Measurements from ENCODE around the gene TRHDE.
A peak's percentile ranks its signal among the peaks of the same experiment; 100 is the strongest.

TRHDE gene

DNA sequence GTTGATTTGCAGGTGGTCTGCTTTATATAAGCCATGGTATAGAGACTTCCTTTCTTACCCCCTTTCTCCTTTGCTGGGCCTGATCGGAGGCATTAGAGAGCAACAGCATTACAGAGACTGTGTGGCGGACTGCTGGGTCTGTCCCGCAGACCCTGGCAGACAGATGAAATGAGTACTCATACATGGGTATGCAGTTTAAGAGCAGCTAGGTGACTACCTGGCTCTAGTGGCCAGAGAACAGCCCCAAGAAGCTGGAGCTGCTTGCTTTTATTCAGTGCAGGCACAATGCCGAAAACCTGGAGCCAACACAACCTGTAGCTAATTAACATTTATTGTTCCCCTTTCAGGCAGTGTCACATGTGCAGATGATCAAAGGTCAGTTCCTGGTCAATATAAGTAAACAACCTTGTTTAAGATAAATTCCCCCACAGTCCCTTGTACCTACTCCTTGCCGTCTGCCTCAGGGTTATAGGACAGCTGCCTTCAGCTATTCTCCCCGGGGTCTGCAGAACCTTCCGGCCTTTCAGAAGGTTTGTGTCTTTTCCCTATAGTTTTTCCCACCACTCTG, 160.0 kb downstream of the TRHDE start:
- no peak for TF ChIP-seq CTCF (IDR thresholded peaks at IDR 0.05; ENCODE audit: low read depth, low read length, missing control alignments)
- no peak overlapping the region for H3K4me3 ChIP-seq (replicated peaks; ENCODE audit: low read depth, low read length)
- DNase-seq (ENCODE audit: extremely low read depth, low read depth): peak; percentile 9

DNA sequence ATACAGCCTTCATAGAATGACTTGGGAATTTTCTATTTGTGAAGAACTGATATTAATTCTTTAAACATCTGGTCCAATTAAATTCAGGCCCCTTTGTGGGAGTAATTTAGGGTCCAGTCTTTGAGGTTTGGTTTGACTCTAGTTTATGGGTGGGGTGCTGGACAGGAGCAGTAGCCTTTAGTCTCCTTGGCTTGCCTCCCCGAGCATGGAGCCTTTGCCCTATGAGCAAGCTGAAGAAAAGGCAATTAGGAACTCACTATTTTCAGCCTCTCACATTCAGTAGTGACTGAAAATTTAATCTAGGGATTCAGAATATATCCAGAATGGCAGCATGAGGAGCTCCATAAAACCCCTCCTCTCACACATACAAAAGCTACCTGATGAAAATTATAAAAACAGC, 161.1 kb downstream of the TRHDE start:
- TF ChIP-seq CTCF (IDR thresholded peaks at IDR 0.05; ENCODE audit: low read depth, low read length, missing control alignments): no peak
- no peak overlapping the region for H3K4me3 ChIP-seq (replicated peaks; ENCODE audit: low read depth, low read length)
- no peak for DNase-seq (ENCODE audit: extremely low read depth, low read depth)

- no peak overlapping the region for H3K4me3 ChIP-seq (replicated peaks; ENCODE audit: low read depth, low read length)
- TF ChIP-seq CTCF (IDR thresholded peaks at IDR 0.05; ENCODE audit: low read depth, low read length, missing control alignments): no peak
- no peak for DNase-seq (ENCODE audit: extremely low read depth, low read depth)
These were observed 162.8 kb downstream of the TRHDE start for GRCh38 chr12:72434999-72435398.

- no peak for DNase-seq (ENCODE audit: extremely low read depth, low read depth)
- no peak overlapping the region for H3K4me3 ChIP-seq (replicated peaks; ENCODE audit: low read depth, low read length)
- TF ChIP-seq CTCF (IDR thresholded peaks at IDR 0.05; ENCODE audit: low read depth, low read length, missing control alignments): no peak
These were observed 170.0 kb downstream of the TRHDE start for GRCh38 chr12:72442217-72442616.

DNA sequence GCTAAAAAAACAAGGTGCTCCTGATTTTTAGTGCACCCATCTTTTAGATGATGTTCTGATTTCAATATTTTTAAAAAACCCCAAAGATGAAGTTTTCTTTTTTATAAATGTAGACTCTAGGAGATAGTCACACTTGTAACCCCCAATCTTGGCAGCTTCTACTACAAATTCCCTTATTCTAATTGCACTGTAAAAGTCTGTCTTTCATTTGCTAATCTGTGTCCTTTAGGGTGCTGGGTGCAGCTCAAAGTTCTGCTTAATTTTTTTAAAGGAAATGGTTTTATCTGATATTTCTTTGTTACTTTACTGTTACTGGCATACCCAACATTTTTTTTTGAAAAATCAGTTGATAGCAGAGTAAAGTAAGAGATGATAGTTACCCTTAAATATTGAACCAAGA, 172.0 kb downstream of the TRHDE start:
- TF ChIP-seq CTCF (IDR thresholded peaks at IDR 0.05; ENCODE audit: low read depth, low read length, missing control alignments): no peak
- H3K4me3 ChIP-seq (replicated peaks; ENCODE audit: low read depth, low read length): no peak overlapping the region
- DNase-seq (ENCODE audit: extremely low read depth, low read depth): no peak

DNA sequence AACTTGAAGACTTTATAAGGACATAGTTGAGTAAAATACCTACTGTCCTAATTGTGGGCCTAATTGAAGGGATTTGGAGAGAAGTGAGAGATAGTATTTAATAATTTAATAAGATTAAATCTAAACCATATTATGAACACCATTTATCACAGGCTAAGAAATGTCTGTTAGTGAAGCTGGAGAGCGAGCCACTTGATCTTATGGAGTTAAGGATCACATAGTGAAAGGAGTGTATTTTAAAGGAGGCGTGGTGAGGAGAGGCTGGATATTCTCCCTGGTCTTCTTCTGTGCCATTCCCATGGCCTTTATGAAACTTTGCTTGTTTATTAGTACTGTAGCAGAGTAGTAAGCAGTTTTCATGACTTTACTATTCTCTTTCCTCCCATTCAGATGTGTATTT, 172.4 kb downstream of the TRHDE start:
- DNase-seq (ENCODE audit: extremely low read depth, low read depth): no peak
- no peak overlapping the region for H3K4me3 ChIP-seq (replicated peaks; ENCODE audit: low read depth, low read length)
- TF ChIP-seq CTCF (IDR thresholded peaks at IDR 0.05; ENCODE audit: low read depth, low read length, missing control alignments): no peak

DNA sequence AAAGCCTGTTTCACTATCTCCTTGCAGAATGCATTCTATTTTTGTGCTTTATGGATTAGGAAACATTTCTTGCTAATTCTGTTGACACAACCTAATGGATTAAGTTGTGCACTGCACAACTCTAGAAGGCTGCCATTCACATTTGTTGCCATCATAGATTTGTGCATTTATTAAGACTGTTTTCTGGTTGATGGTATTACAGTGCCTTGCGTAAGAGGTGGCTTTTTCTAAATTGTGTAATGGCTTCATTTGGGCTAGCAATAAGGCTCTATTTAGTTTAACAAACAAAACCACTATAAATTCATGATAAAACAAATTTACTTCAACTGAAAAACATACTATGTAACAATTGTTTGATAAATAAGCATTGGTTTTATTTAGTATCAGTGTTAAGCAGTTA, 175.9 kb downstream of the TRHDE start:
- TF ChIP-seq CTCF (IDR thresholded peaks at IDR 0.05; ENCODE audit: low read depth, low read length, missing control alignments): no peak
- DNase-seq (ENCODE audit: extremely low read depth, low read depth): no peak
- no peak overlapping the region for H3K4me3 ChIP-seq (replicated peaks; ENCODE audit: low read depth, low read length)
